ENCODE results near the gene PRDM5. TPM values are rescaled to one million over a fixed set of nuclear protein-coding genes. Genes with fewer than 3 reads are reported as not detected.

PRDM5 gene
- total and polyA plus RNA-seq, 12 donors: 3.4 to 26.1 (median 12.3) TPM

DNA sequence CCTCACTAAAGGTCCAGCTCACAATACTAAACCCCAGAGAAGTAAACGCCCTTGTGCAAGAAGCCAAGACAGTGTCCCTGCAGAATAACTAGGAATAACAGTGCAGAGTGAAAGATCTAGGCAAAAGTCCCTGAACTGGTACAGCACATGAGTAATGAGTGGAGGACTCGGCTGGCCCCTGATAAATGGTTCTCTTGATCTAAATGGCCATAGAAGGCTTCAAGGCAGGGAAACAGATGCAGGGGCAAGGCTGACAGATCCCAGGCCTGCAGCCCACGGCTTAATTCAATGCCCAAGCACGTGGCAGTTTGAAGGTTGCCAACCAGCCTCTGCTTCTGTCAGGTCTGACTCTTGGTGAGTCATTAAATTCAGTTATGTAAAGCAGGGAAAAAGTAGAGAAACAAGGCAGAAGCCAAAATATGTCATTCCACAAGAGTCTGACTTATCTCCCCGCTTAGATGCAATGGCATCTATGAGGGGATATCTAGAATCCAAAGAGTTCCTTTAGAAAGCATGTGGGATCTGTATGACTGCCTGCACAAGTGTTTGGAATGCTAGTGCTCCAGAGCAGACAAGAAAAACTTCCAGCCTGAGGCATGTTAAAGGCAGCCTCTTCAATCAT is 121.3 kb downstream of the PRDM5 start:
- Histone ChIP-seq H3K27me3 (no peaks in the 10 kb centered on the region), H3K9me3 (replicated peaks in 1 of 3) (no peaks in the 10 kb centered on the region), H3K4me3 (no peak overlapping the region), H3K36me3 (replicated peaks in 1 of 2) (no peaks in the 10 kb centered on the region), H3K4me1 (replicated peaks in 1 of 2) (peaks cover 0 to 10% of the 10 kb centered on the region in 2 donors), H3K27ac (peak overlapping the region in 3 of 5 donors; percentile 4 to 46 (median 29))
- intact Hi-C loops (cut with DNase I): no loop called here
- DNase-seq: peak; percentile 75 to 92 (median 85)
- 33 to 41% (median 37%) methylated on average over 5 of the region's 5 CpGs for WGBS, 4 donors
- TF ChIP-seq, protein P1, sequence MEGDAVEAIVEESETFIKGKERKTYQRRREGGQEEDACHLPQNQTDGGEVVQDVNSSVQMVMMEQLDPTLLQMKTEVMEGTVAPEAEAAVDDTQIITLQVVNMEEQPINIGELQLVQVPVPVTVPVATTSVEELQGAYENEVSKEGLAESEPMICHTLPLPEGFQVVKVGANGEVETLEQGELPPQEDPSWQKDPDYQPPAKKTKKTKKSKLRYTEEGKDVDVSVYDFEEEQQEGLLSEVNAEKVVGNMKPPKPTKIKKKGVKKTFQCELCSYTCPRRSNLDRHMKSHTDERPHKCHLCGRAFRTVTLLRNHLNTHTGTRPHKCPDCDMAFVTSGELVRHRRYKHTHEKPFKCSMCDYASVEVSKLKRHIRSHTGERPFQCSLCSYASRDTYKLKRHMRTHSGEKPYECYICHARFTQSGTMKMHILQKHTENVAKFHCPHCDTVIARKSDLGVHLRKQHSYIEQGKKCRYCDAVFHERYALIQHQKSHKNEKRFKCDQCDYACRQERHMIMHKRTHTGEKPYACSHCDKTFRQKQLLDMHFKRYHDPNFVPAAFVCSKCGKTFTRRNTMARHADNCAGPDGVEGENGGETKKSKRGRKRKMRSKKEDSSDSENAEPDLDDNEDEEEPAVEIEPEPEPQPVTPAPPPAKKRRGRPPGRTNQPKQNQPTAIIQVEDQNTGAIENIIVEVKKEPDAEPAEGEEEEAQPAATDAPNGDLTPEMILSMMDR (IDR thresholded peaks at IDR 0.05): no peak
- no peak for TF ChIP-seq POLR2A (IDR thresholded peaks at IDR 0.05)

DNA sequence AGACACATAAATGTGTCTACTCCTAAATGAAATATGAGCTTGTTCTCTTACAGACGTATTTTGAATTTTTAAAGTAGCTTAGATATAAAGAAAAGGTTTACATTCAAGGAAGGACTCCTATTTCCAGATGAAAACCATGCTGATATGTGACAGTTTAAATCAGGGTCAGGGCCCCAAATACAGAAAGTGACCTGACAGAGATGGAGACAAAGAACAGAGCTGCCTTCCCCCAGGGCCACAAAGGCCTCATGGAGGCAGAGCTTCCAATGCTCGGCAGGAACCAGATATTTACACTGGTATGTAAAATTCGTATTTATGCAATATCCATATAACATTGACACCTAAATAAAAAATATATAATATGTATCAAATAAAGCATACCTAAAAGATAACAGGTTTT is 124.0 kb downstream of the PRDM5 start:
- Histone ChIP-seq H3K27ac (no peak overlapping the region), H3K4me1 (replicated peaks in 1 of 2) (peaks cover 0 to 10% of the 10 kb centered on the region in 2 donors), H3K4me3 (no peak overlapping the region), H3K36me3 (replicated peaks in 1 of 2) (no peaks in the 10 kb centered on the region), H3K27me3 (no peaks in the 10 kb centered on the region), H3K9me3 (replicated peaks in 1 of 3) (no peaks in the 10 kb centered on the region)
- no peak for TF ChIP-seq POLR2A (IDR thresholded peaks at IDR 0.05)
- TF ChIP-seq, protein P1 (IDR thresholded peaks at IDR 0.05): no peak
- DNase-seq: no peak
- intact Hi-C loops (cut with DNase I): no loop called here
- 84 to 94% (median 90%) methylated on average over 3 of the region's 3 CpGs for WGBS, 4 donors

DNA sequence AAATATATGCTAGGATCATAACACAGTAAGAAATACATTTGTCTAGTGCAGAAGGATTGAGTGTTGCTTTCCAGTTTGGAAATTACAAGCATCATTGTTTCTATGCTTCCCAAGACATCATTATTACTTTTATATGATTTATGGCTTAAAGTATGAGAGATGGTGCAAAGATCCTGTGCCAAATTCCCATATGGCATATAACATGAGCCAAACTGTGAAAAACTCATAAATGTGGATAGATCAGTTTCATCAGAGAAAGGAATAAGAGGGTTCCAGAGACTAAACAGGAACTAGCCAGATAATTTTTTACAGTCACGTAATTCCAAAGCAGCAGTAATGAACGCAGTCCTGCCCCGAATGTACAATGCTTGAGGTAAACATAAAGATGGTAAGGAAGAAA is 126.3 kb downstream of the PRDM5 start:
- Histone ChIP-seq H3K4me3 (no peak overlapping the region), H3K9me3 (replicated peaks in 1 of 3) (no peaks in the 10 kb centered on the region), H3K27ac (no peak overlapping the region), H3K4me1 (replicated peaks in 1 of 2) (peaks cover 0 to 6% of the 10 kb centered on the region in 2 donors), H3K36me3 (replicated peaks in 1 of 2) (no peaks in the 10 kb centered on the region), H3K27me3 (no peaks in the 10 kb centered on the region)
- DNase-seq: no peak
- intact Hi-C loops (cut with DNase I): no loop called here
- TF ChIP-seq, protein P1 (IDR thresholded peaks at IDR 0.05): no peak
- TF ChIP-seq POLR2A (IDR thresholded peaks at IDR 0.05): no peak
- 94 to 97% (median 96%) methylated on average over 3 of the region's 3 CpGs for WGBS, 4 donors

DNA sequence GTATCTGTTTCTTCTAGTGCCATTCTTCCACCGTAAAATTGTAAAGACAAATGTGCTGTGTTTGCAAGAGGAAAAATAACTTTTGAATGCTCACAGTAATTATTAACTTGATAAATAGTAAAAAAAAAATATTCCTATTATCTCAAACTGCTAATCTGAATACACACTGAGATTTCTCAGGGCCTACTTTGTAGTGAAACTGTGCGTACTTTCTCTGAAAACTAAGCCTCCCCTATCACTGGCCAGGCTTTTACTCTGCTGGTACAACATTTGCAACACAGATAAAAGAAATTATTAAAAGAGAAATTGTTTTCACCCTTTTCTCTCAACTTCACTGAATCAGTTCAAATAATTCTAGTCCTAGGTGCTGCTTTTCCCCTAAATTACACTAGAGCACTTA is 137.3 kb downstream of the PRDM5 start:
- Histone ChIP-seq H3K27ac (no peak overlapping the region), H3K27me3 (no peaks in the 10 kb centered on the region), H3K4me1 (replicated peaks in 1 of 2) (no peaks in the 10 kb centered on the region), H3K36me3 (replicated peaks in 1 of 2) (no peaks in the 10 kb centered on the region), H3K4me3 (no peak overlapping the region), H3K9me3 (replicated peaks in 1 of 3) (no peaks in the 10 kb centered on the region)
- TF ChIP-seq POLR2A (IDR thresholded peaks at IDR 0.05): no peak
- TF ChIP-seq, protein P1 (IDR thresholded peaks at IDR 0.05): no peak
- DNase-seq: no peak
- 72 to 97% (median 94%) methylated on average over 2 of the region's 2 CpGs for WGBS, 4 donors
- intact Hi-C loops (cut with DNase I): no loop called here
